GM21619 (cell line): ENCODE results near the gene GMPS.
"Not testable (repeated sequence)": the region's sequence is repeated elsewhere in the genome, so short reads cannot be mapped to it uniquely, and the experiment has no call there.

Experiments used
- ATAC-seq: cut with Tn5 transposase; IDR thresholded peaks from one replicate; pipeline ENCODE4 v1.9.1; 2021; ENCODE audit not compliant: unreplicated experiment

Gene GMPS

GRCh38 chr3:155871746-155872158 is 1.3 kb downstream of the GMPS start:
- ATAC-seq: peak; percentile 7

DNA sequence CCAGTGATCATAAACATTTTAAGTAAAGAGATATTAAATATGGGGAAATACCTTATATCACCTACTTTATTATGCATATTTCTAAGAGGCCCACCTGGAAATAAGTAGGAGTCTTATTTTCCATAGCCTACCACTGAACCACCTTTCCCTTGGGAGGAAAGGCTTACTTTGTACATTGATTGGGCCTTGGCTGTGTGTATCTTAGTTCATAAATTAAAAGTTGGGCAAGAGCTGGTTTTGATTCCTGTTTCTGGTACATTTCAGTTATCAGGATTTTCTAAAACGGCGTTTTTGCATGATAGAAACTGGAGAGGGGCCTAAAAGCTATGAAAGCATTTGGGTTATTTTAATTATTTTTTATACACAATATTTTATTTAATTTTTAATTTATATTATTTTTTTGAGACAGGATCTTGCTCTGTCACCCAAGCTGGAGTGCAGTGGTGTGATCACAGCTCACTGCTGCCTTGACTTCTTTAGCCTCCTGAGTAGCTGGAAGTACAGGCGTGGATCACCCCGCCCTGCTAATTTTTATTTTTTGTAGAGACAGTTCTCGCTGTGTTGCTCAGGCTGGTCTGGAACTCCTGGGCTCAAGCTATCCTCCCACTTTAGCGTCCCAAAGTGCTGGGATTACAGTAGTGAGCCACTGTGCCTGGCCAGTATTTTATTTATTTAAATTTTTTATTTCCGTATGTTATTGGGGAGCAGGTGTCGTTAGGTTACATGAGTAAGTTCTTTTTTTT is 2.6 kb downstream of the GMPS start:
- no peak for ATAC-seq

- no peak for ATAC-seq
Measured at GRCh38 chr3:155876037-155876436, 5.6 kb downstream of the GMPS start.

- ATAC-seq: no peak
Measured at GRCh38 chr3:155876503-155876902, 6.1 kb downstream of the GMPS start.

- ATAC-seq: peak; percentile 44
Measured at GRCh38 chr3:155880286-155880685, 9.8 kb downstream of the GMPS start.

DNA sequence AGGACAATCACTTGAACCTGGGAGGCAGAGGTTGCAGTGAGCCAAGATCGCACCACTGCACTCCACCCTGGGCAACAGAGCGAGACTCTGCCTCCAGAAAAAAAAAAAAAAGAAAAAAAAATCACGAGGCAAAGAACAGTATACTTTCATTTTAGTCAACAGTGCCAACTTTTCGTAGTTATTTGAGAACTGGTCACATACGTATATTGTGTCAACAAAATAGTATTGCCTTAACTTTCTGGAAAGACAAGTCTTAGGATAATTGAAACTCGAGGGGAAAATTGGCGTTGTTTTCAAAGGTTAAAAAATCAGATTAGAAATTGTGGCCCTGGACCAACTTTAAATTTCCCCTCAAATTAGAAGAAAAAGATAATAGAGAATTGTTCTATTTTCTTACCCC is 13.8 kb downstream of the GMPS start:
- ATAC-seq: no peak

DNA sequence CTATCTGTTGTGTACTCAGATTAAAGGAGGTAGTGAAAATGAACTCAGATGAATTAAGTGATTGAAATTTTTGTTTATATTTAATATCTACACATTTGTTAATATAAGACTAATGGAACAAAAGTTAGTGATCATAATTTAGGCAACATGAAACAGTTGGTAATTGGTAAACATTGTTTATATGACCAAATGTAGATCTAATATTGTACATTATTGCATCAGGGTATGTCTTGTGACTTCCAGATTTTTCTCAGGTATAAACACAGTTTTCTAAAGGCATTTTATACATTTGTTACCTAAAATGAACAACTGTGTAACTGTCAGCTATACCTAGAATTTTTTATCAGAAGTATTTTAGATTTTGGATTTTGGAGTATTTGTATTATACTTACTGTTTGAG is 14.8 kb downstream of the GMPS start:
- no peak for ATAC-seq

DNA sequence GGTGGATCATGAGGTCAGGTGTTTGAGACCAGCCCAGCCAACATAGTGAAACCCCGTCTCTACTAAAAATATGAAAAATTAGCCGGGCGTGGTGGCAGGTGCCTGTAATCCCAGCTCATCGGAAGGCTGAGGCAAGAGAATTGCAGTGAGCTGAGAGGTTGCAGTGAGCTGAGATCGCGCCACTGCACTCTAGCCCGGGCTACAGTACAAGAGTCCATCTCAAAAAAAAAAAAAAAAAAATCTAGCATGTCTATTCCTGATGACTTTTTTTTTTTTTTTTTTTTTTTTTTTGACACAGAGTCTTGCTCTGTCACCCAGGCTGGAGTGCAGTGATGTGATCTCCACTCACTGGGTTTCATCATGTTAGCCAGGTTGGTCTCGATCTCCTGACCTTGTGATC is 15.9 kb downstream of the GMPS start:
- not testable (repeated sequence) for ATAC-seq

GRCh38 chr3:155886915-155887314 is 16.5 kb downstream of the GMPS start:
- no peak for ATAC-seq

GRCh38 chr3:155889212-155889611 is 18.8 kb downstream of the GMPS start:
- ATAC-seq: no peak

GRCh38 chr3:155889952-155890351 is 19.5 kb downstream of the GMPS start:
- ATAC-seq: no peak

- peak; percentile 66 for ATAC-seq
Measured at GRCh38 chr3:155890671-155891190, 20.3 kb downstream of the GMPS start.

DNA sequence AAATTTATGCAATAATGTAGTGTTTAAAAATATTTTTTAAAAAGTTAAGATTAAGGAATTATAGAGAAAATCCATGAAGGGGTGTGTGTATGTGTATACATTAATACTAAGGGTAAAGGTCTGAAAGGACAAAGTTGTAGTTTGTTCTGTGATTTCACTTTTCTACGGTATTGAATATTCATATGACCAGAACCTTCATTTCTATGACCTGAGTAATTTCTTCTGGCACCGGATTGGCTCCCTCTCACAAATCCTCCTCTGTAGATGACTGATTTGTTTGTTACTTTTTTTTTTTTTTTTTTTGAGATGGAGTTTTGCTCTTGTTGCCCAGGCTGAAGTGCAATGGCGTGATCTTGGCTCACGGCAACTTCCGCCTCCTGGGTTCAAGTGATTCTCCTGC is 20.9 kb downstream of the GMPS start:
- no peak for ATAC-seq

- no peak for ATAC-seq
Measured at GRCh38 chr3:155895379-155895900, 25.0 kb downstream of the GMPS start.

DNA sequence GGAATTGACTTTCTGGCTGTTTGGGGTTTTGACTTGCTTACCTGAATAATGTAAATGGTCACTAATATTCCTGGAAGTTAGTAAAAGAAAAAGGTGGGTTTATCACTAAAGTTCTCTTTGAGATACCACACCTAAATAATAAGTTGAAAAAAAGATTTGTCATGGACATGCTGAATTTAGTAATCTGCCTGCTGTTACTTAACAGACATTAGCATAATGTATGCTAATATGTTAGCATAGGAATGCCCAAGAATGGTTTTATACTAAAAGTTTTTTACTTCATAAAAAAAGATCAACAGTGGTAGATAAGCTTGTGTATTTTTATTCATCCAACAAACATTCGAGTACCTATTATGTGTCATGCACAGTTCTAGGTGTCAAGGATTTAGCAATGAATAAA is 36.5 kb downstream of the GMPS start:
- ATAC-seq: no peak

DNA sequence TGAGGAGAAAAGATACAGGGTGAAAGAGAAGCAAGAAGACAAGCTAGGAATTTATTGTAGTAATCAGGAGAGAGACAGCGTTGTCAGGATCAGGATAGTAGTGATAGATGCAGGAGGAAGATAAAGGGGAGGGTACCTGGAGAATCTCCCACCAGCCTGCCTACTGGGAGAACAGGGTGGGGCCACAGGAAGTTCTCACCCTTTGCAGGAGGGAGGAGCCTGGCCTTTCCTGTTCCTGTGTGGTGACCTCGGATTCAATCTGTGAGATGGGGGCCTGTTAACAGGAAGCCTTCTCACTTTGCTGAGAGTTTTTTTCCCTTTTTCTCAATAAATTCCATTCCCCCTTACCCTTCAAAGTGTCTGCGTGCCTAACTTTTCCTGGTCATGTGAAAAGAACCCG is 37.6 kb downstream of the GMPS start:
- ATAC-seq: no peak

DNA sequence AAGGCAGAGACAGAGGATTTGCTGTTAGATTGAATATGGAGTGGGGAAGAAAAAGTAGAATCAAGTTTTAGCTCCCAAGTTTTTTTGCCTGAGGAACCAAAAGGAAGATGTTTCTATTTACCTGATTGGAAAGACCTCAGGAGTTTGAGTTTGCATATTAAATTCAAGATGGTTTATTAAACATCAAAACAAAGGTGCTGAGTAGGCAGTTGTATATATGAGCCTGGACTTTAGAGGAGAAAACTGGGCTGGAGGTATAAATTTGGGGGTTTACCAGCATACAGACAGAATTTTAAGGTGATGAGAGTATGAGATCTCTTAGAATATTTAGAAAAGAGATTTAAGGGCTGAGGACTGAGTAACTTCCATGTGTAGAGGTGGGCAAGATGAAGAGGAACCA is 38.2 kb downstream of the GMPS start:
- no peak for ATAC-seq

GRCh38 chr3:155912090-155912489 is 41.6 kb downstream of the GMPS start:
- no peak for ATAC-seq

DNA sequence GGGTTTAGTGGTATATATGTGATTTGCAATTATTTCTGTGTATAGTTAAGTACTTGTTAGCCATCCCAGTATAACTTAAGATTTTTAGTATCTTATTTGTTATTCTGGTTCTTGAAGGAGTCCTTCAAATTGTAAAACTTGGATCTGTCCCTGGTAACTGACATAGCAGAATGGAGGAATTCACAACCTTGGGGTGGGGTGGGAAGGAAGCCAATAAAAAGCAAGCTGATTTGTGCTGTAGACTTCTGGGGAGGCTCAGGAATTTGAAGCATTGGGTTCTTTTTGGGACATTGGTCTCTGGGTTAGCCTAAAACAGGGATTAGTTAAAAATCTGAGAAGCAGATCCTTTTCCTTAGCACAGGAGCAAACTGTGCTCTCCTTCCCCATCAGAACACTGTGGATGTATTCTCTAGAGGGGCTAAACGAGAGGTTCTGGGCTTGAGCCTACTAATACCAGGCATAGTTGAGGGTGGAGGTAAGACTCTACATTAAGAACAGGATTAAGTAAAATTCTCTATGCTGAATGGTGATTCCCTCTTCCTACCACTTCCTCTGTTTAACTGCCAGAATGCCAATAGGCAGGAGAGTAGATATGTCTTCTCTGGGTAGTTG is 42.2 kb downstream of the GMPS start:
- no peak for ATAC-seq

GRCh38 chr3:155917781-155918180 is 47.3 kb downstream of the GMPS start:
- ATAC-seq: no peak

DNA sequence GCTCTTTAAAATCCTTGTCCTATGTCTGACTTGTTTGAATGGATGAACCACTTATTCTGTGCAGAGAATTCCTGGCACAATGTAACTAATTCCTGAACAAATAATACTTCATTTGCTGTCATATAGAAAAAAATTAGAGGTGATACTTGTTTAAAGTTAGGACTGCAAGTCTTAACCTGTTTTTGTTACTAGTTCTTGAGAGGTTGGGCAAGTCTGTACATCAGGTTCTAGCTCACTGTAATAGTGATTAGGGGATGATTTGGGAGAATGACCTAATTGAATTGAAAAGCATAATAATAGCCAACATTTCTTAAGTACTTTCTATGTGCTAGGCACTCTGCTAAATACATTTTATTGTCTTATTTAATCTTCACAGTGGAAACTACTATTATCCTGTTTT is 49.3 kb downstream of the GMPS start:
- no peak for ATAC-seq

DNA sequence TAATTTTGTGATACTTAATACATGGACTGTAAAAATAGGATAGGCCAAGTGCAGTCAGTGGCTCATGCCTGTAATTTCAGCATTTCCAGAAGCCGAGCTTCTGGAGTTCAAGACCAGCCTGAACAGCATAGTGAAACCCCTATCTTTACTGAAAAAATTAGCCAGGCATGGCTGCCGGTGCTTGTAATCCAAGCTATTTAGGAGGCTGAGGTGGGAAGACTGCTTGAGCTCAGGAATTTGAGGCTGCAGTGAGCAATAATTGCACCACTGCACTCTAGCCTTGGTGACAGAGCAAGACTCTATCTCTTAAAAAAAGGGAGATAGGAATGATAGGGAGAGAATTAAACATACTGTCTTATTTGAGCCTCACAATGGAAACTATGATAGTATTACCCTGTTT is 51.0 kb downstream of the GMPS start:
- no peak for ATAC-seq
